GM12878 (cell line): ENCODE results near the gene TSSK2. TPM values are rescaled to one million over a fixed set of nuclear protein-coding genes. Genes with fewer than 3 reads are reported as not detected.

Experiments used
- ATAC-seq: fragments of 200-7000 bp; cut with Tn5 transposase; 3 replicates; pipeline ENCODE4 v1.9.1; 2020; ENCODE audit warnings: mild to moderate bottlenecking, moderate library complexity
- BruUV-seq: library from RNA; stranded (reverse); fragments of 400-500 nt; replicated peaks from 2 replicates; lab custom pipeline; 2021; lab: Mats Ljungman, UMichigan
- CTCF ChIA-PET: fragments of 300-600 bp; sonication (Branson Sonifier 250); formaldehyde crosslinking; extraction: SDS; loops from one replicate; lab custom pipeline; 2021; ENCODE audit warnings: inconsistent platforms; lab: Yijun Ruan, JAX
- POLR2A ChIA-PET: fragments of 350-600 bp; formaldehyde crosslinking; extraction: SDS; loops from one replicate; lab custom pipeline; 2021; ENCODE audit warnings: inconsistent platforms; lab: Charles Lee
- RAD21 ChIA-PET: fragments of 300-600 bp; sonication (Branson Sonifier 250); formaldehyde crosslinking; loops from one replicate; lab custom pipeline; 2023; ENCODE audit warnings: antibody characterized with exemption; ENCODE audit not compliant: unreplicated experiment; lab: Charles Lee
- SMC1A ChIA-PET: fragments of 300-600 bp; sonication (Branson Sonifier 250); formaldehyde crosslinking; loops from one replicate; lab custom pipeline; 2023; ENCODE audit not compliant: unreplicated experiment, uncharacterized antibody; lab: Charles Lee
- DNase-seq: peaks from one replicate; pipeline ENCODE4 v3.0.0-alpha.2; 2011; ENCODE audit warnings: low read depth, low spot score
- FAIRE-seq: peaks from 3 replicates; lab custom pipeline; 2011; peaks lifted over from hg19 to GRCh38; lab: Jason Lieb, UNC
- H2AFZ ChIP-seq: 2 replicates; pipeline ENCODE4 v1.6.0; 2011; ENCODE audit warnings: low read depth, low read length, control low read depth; ENCODE audit not compliant: control insufficient read depth
- H3K27ac ChIP-seq: 2 replicates; pipeline ENCODE4 v1.5.1; 2011; ENCODE audit warnings: control low read depth; ENCODE audit not compliant: control insufficient read depth, insufficient read depth
- H3K27me3 ChIP-seq, 2 experiments: replicated peaks in 1 of 2; 2 replicates each; pipeline versions ENCODE4 v1.6.0 to v1.6.1; 2011; ENCODE audit warnings: low read length in 1 of 2; ENCODE audit not compliant: control insufficient read depth in 2 of 2, insufficient read depth in 2 of 2
- H3K36me3 ChIP-seq, 2 experiments: 2 replicates each; pipeline ENCODE4 v1.5.1; 2011; ENCODE audit warnings: low read length in 1 of 2; ENCODE audit not compliant: control insufficient read depth in 2 of 2, insufficient read depth in 2 of 2
- H3K4me1 ChIP-seq: 2 replicates; pipeline ENCODE4 v1.6.1; 2011; ENCODE audit warnings: mild to moderate bottlenecking, low read length, moderate library complexity, mixed read lengths; ENCODE audit not compliant: control insufficient read depth, insufficient read depth
- H3K4me2 ChIP-seq: 2 replicates; pipeline ENCODE4 v1.6.0; 2011; ENCODE audit warnings: control low read depth; ENCODE audit not compliant: control insufficient read depth, insufficient read depth
- H3K4me3 ChIP-seq: fragments of 200-600 bp; sonication (generic); 2 replicates; pipeline ENCODE4 v1.5.1; 2016
- H3K79me2 ChIP-seq: 2 replicates; pipeline ENCODE4 v1.6.0; 2011; ENCODE audit warnings: low read length; ENCODE audit not compliant: control insufficient read depth, insufficient read depth
- H3K9ac ChIP-seq: 2 replicates; pipeline ENCODE4 v1.8.0; 2011; ENCODE audit warnings: low read length, control low read depth, mixed read lengths; ENCODE audit not compliant: control insufficient read depth, insufficient read depth
- H3K9me3 ChIP-seq: replicated peaks from 3 replicates; pipeline ENCODE4 v1.5.1; 2011; ENCODE audit warnings: mild to moderate bottlenecking, low read length; ENCODE audit not compliant: control insufficient read depth, insufficient read depth
- H4K20me1 ChIP-seq: 2 replicates; pipeline ENCODE4 v1.6.0; 2011; ENCODE audit not compliant: control insufficient read depth, insufficient read depth
- ATF2 ChIP-seq: IDR thresholded peaks from 2 replicates; pipeline ENCODE4 v1.6.1; 2012; ENCODE audit warnings: low read length, inconsistent platforms
- NR2C1 ChIP-seq: fragments of 450-650 bp; IDR thresholded peaks from 2 replicates; pipeline ENCODE4 v1.6.1; 2017; ENCODE audit warnings: antibody characterized with exemption, mild to moderate bottlenecking, moderate library complexity
- POLR2AphosphoS2 ChIP-seq: IDR thresholded peaks from 2 replicates; pipeline ENCODE4 v1.6.1; 2011; ENCODE audit warnings: low read depth, mild to moderate bottlenecking, low read length, improper control_type of control experiment, moderate library complexity
- SIN3A ChIP-seq: IDR thresholded peaks from 2 replicates; pipeline ENCODE4 v1.6.1; 2012; ENCODE audit warnings: low read depth, low read length, improper control_type of control experiment
- SMAD1 ChIP-seq: fragments of 450-650 bp; IDR thresholded peaks from 2 replicates; pipeline ENCODE4 v1.6.1; 2018; ENCODE audit warnings: mild to moderate bottlenecking, low read depth; ENCODE audit not compliant: partially characterized antibody
- SMARCA5 ChIP-seq: fragments of 450-650 bp; IDR thresholded peaks from 2 replicates; pipeline ENCODE4 v1.6.1; 2017; ENCODE audit warnings: mild to moderate bottlenecking
- SMC3 ChIP-seq: IDR thresholded peaks from 2 replicates; pipeline ENCODE4 v1.6.1; 2011; ENCODE audit warnings: low read length, improper control_type of control experiment, borderline replicate concordance
- ZBTB4 ChIP-seq: fragments of 450-650 bp; formaldehyde crosslinking; IDR thresholded peaks from 2 replicates; pipeline ENCODE4 v1.4.0; 2022; ENCODE audit warnings: mild to moderate bottlenecking, moderate library complexity
- WGBS: methylation state at CpG from one replicate; pipeline ENCODE4 v1.1.6; 2016; ENCODE audit warnings: low lambda C conversion rate; ENCODE audit not compliant: insufficient replicate concordance, insufficient coverage; ENCODE audit errors: missing lambda C conversion rate; 5-methylcytosine and 5-hydroxymethylcytosine counted together
- in situ Hi-C: fragments of 300-500 bp; cut with MboI; formaldehyde crosslinking; loops from 9 replicates; pipeline ENCODE4 v1.14.3; 2018; ENCODE audit warnings: mixed read lengths
- intact Hi-C: fragments of 100-400 bp; cut with micrococcal nuclease; formaldehyde crosslinking; loops from one replicate; pipeline ENCODE4 v1.14.2; 2022; ENCODE audit not compliant: unreplicated experiment
- polyA plus RNA-seq, 11 experiments: library from polyadenylated mRNA; depleted of rRNA in 4 of 11; unstranded in 6 of 11; stranded (reverse) in 5 of 11; fragments of >200 nt; fragmentation: Nextera tagmentation in 4 of 11; fragmentation: Illumina TruSeq in 1 of 11; extraction: Ambion mirVana in 4 of 11; extraction: Trizol in 1 of 11; gene quantifications; 1 replicate in 1 of 11; 2 replicates in 10 of 11; pipeline versions ENCODE4 v1.2.1 to v1.2.3, GENCODE V29; 2011 to 2016; ENCODE audit warnings: inconsistent platforms in 2 of 11, missing spikeins in 2 of 11, low read depth in 1 of 11
- total RNA-seq, 4 experiments: library from RNA; depleted of rRNA in 3 of 4; stranded (reverse); fragments of >200 nt in 3 of 4; fragmentation: Illumina TruSeq in 1 of 4; extraction: Trizol in 1 of 4; gene quantifications; 2 replicates each; pipeline versions ENCODE4 v1.2.1 to v1.2.3, GENCODE V29; 2013 to 2021

The TSSK2 gene
- total and polyA plus RNA-seq, 10 of the 15 experiments (the other 5 are each of a cell fraction or from before 2014, with no cell fraction given) = 0.03 to 0.17 TPM; not detected in 8

DNA sequence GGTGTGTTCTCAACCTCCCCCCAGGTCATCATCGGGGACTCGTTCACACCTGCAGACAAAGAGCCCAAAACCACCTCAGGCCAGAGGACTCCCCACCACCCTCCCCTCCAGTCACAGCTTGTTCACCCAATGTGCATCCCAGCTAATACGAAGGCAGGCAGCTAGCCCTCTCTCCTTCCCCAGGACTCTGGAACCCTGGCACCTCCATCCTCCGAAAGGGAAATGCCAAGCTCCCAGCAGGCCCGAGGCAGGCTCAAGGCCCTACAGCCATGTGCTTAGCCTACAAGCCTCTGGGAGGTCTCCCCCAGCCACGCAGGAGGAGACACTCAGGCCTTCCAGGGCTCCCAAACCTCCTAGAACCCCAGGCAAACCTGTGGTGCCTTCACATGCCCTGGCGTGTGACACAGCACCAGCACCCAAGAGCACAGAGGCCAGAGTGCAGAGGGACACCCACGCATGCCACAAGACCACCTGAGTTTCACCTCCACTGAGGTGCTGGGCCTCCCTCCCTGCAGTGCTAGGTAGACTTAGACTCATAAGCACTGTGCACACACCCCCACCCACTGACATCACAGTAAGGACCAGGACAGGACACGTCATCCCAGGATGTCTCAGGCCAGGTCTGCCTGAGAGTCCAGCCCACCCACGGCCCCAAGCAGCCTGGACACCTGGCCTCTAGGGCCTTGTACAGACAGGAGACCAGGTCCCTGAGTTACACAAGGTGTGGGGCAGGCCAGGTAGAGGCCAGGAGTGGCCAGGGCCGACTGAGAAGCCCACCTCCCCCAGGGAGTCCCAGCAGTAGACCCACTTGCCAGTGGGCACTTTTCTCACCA, 6.5 kb downstream of the TSSK2 start:
- no peaks in the 10 kb centered on the region for H4K20me1 ChIP-seq
- DNase-seq = no peak
- no peaks in the 10 kb centered on the region for H3K79me2 ChIP-seq
- in situ Hi-C loops = no loop called here
- H3K4me1 ChIP-seq = no peaks in the 10 kb centered on the region
- 84% methylated on average over 11 of the region's 11 CpGs for WGBS
- H3K4me3 ChIP-seq = no peak overlapping the region
- RAD21 ChIA-PET = no interaction called here
- POLR2A ChIA-PET = no interaction called here
- no peak for ATAC-seq
- FAIRE-seq = no peak
- SMC1A ChIA-PET = no interaction called here
- no peaks in the 10 kb centered on the region for H3K27me3 ChIP-seq
- H3K36me3 ChIP-seq = peaks cover 14 to 23% of the 10 kb centered on the region in 2 experiments
- intact Hi-C loops = no loop called here
- H2AFZ ChIP-seq = no peak overlapping the region
- no peak overlapping the region for H3K27ac ChIP-seq
- CTCF ChIA-PET = no interaction called here
- H3K9ac ChIP-seq = no peak overlapping the region
- BruUV-seq = no TSS peak
- no peaks in the 10 kb centered on the region for H3K9me3 ChIP-seq
- H3K4me2 ChIP-seq = no peak overlapping the region
- TF ChIP-seq POLR2AphosphoS2 (no peak), ZBTB4 (CRISPR knock-in tag) (no peak), ATF2 (no peak), SMC3 (no peak), SMAD1 (no peak), SIN3A (no peak), SMARCA5 (no peak), NR2C1 (no peak)
